Measurements from ENCODE around the gene M1AP. TPM values are rescaled to one million over a fixed set of nuclear protein-coding genes. Genes with fewer than 3 reads are reported as not detected.
A peak's percentile ranks its signal among the peaks of the same experiment; 100 is the strongest.

The M1AP gene
- total and polyA plus RNA-seq, 2 of the 4 experiments (the other 2 are of a cell fraction) = 0.03 TPM; not detected in 1

GRCh38 chr2:74577448-74577847 lies 70.7 kb downstream of the M1AP start:
- H3K27me3 ChIP-seq (ENCODE audit: control insufficient read depth, insufficient read depth, low read length) = no peaks in the 10 kb centered on the region
- H3K4me3 ChIP-seq (ENCODE audit: insufficient read depth, low read depth, low read length) = no peak overlapping the region
- ChIA-PET POLR2A (ENCODE audit: unreplicated experiment) (no interaction called here), CTCF (interaction anchor here (0.6 to 1.1 kb wide), 4 partner anchors 9 to 749 kb away, joined by 3 to 8 read pairs (median 4); partner anchors contain the start of genes CCDC142, STAMBP and TTC31)
- no peak overlapping the region for H3K4me2 ChIP-seq (ENCODE audit: low read depth, low read length)
- intact Hi-C loops (cut with micrococcal nuclease) = loop anchor here (2.0 to 5.0 kb wide), 2 partner anchors 49 to 325 kb away; partner anchors contain the start of genes AUP1 and HTRA2
- no peaks in the 10 kb centered on the region for H3K36me3 ChIP-seq (ENCODE audit: control insufficient read depth, insufficient read depth, low read length)
- H2BK120ac ChIP-seq (ENCODE audit: low read depth, low read length) = peak overlapping the region; percentile 90
- peak overlapping the region; percentile 51; the same call in 1 of the 2 replicates for H3K27ac ChIP-seq (ENCODE audit: insufficient read depth, low read length)
- H3K9me1 ChIP-seq (ENCODE audit: insufficient read depth, low read length) = peaks cover 20% of the 10 kb centered on the region; the same call in 1 of the 2 replicates
- H4K20me1 ChIP-seq (ENCODE audit: insufficient read depth, low read length) = no peaks in the 10 kb centered on the region
- H2BK15ac ChIP-seq (ENCODE audit: low read depth, low read length) = peak overlapping the region; percentile 75; the same call in 2 of the 3 replicates
- peak overlapping the region; percentile 54 for H4K5ac ChIP-seq (ENCODE audit: low read depth, low read length)
- H4K91ac ChIP-seq (ENCODE audit: insufficient read depth, low read depth, low read length) = peak overlapping the region; percentile 68
- H2AK9ac ChIP-seq (replicated peaks; ENCODE audit: low read depth, low read length, poor library complexity) = no peak overlapping the region
- peak overlapping the region; percentile 62; the same call in 1 of the 2 replicates for H3K18ac ChIP-seq (ENCODE audit: low read depth, low read length)
- H3K56ac ChIP-seq (ENCODE audit: extremely low read depth, insufficient read depth, low read length) = peak overlapping the region; percentile 30; the same call in 1 of the 2 replicates
- DNase-seq (peak; percentile 64), ATAC-seq (ENCODE audit: low read depth) (no peak)
- no peaks in the 10 kb centered on the region for H3K79me1 ChIP-seq (ENCODE audit: low read depth in 1 of 2, low read length in 2 of 2)
- WGBS, 2 experiments (ENCODE audit: extremely low coverage in 2 of 2, insufficient read length in 1 of 2) = no CpG with 5 or more reads among the region's 2 CpGs
- H3K23ac ChIP-seq (ENCODE audit: low read depth, low read length) = no peak overlapping the region
- TF ChIP-seq FOS (IDR thresholded peaks at IDR 0.05; ENCODE audit: low read depth, low read length) (no peak), MAZ (IDR thresholded peaks at IDR 0.05; ENCODE audit: borderline replicate concordance, low read depth, low read length) (no peak), RAD21 (IDR thresholded peaks at IDR 0.05; ENCODE audit: low read length) (no peak), NFE2L2 (IDR thresholded peaks at IDR 0.05; ENCODE audit: low read depth, low read length) (no peak), MAFK (IDR thresholded peaks at IDR 0.05; ENCODE audit: low read depth, low read length) (no peak), RCOR1 (IDR thresholded peaks at IDR 0.05; ENCODE audit: insufficient replicate concordance, low read length) (no peak), CHD1 (IDR thresholded peaks at IDR 0.05; ENCODE audit: low read depth, low read length) (no peak), USF2 (IDR thresholded peaks at IDR 0.05; ENCODE audit: low read depth, low read length) (no peak), CEBPB (IDR thresholded peaks at IDR 0.05; ENCODE audit: low read depth, low read length) (no peak), RFX5 (IDR thresholded peaks at IDR 0.05; ENCODE audit: low read depth, low read length) (no peak), BHLHE40 (IDR thresholded peaks at IDR 0.05; ENCODE audit: low read depth, low read length) (no peak), ELK1 (IDR thresholded peaks at IDR 0.05; ENCODE audit: borderline replicate concordance, low read depth, low read length) (no peak), SMC3 (IDR thresholded peaks at IDR 0.05; ENCODE audit: low read depth, low read length) (no peak), POLR2A (IDR thresholded peaks at IDR 0.05; ENCODE audit: low read depth, low read length) (no peak), CTCF (conservative IDR thresholded peaks at IDR 0.05; ENCODE audit: low read depth, low read length) (no peak), MXI1 (IDR thresholded peaks at IDR 0.05; ENCODE audit: borderline replicate concordance, low read depth, low read length) (no peak)
- peak overlapping the region; percentile 65; the same call in 1 of the 2 replicates for H2AK5ac ChIP-seq (ENCODE audit: low read depth, low read length)
- peak overlapping the region; percentile 60 for H2AFZ ChIP-seq (replicated peaks; ENCODE audit: low read length, poor library complexity)
- peak overlapping the region; percentile 98 for H2BK5ac ChIP-seq (ENCODE audit: low read depth, low read length, poor library complexity, severe bottlenecking)
- no TSS peak for BruUV-seq (replicated peaks)
- H3K9ac ChIP-seq (ENCODE audit: low read depth, low read length) = no peak overlapping the region
- no peaks in the 10 kb centered on the region for H3K9me3 ChIP-seq (ENCODE audit: control insufficient read depth, insufficient read depth, low read length)
- H2BK20ac ChIP-seq (ENCODE audit: low read depth, low read length) = peak overlapping the region; percentile 41; the same call in 1 of the 2 replicates
- peak overlapping the region; percentile 52; the same call in 1 of the 2 replicates for H3K14ac ChIP-seq (replicated peaks; ENCODE audit: low read depth, low read length)
- H4K8ac ChIP-seq (ENCODE audit: low read depth in 2 of 2, low read length in 2 of 2) = peak overlapping the region; percentile 17 to 81; a peak in 3 of 4 replicates
- dilution Hi-C loops (cut with HindIII; ENCODE audit: low sequenced_read_pairs, unreplicated experiment) = no loop called here
- in situ Hi-C loops (cut with MboI; ENCODE audit: low sequenced_read_pairs) = loop anchor here (5.0 kb wide), 1 partner anchor 95 kb away; the partner anchor contains the start of genes CCDC142 and TTC31
- peaks cover 21% of the 10 kb centered on the region for H3K4me1 ChIP-seq (ENCODE audit: control insufficient read depth, insufficient read depth, low read length)
- H3K4ac ChIP-seq (ENCODE audit: low read depth, low read length) = peak overlapping the region; percentile 91
